Natural killer cell (primary cell): Measurements from ENCODE around the gene PTH1R. TPM values are rescaled to one million over a fixed set of nuclear protein-coding genes. Genes with fewer than 3 reads are reported as not detected.

Source experiments
- ATAC-seq, 3 donors: fragments of 150-1000 bp in 2 of 3; fragments of 200-7000 bp in 1 of 3; cut with Tn5 transposase; 1 replicate in 1 of 3; 2 replicates in 2 of 3; pipeline ENCODE4 v1.10.0; 2021; ENCODE audit warnings: mild to moderate bottlenecking in 2 of 3, moderate library complexity in 2 of 3
- DNase-seq, 2 donors: peaks; one replicate each; pipeline versions ENCODE4 v3.0.0 to v3.0.0-alpha.2; 2013 to 2021; ENCODE audit warnings: mixed read lengths in 1 of 2
- H3K27ac ChIP-seq: one replicate; pipeline ENCODE4 v1.5.1; 2013; ENCODE audit warnings: mild to moderate bottlenecking, low read length
- H3K27me3 ChIP-seq: one replicate; pipeline ENCODE4 v1.6.1; 2013; ENCODE audit warnings: low read length; ENCODE audit not compliant: control insufficient read depth, insufficient read depth
- H3K36me3 ChIP-seq: one replicate; pipeline ENCODE4 v1.6.1; 2013; ENCODE audit warnings: low read length; ENCODE audit not compliant: control insufficient read depth, insufficient read depth
- H3K4me1 ChIP-seq: one replicate; pipeline ENCODE4 v1.6.1; 2013; ENCODE audit warnings: low read length; ENCODE audit not compliant: control insufficient read depth, insufficient read depth
- H3K4me3 ChIP-seq: one replicate; pipeline ENCODE4 v1.5.1; 2013; ENCODE audit warnings: low read length
- H3K9me3 ChIP-seq: one replicate; pipeline ENCODE4 v1.6.1; 2013; ENCODE audit warnings: low read length; ENCODE audit not compliant: control insufficient read depth, insufficient read depth
- H3K27ac Mint-ChIP-seq, 2 donors: one replicate each; pipeline ENCODE4 v1.8.0; 2022; ENCODE audit warnings: mild to moderate bottlenecking in 2 of 2, mixed read lengths in 2 of 2, moderate library complexity in 1 of 2
- H3K27me3 Mint-ChIP-seq, 2 donors: one replicate each; pipeline ENCODE4 v1.8.0; 2022; ENCODE audit warnings: low read depth in 2 of 2, mixed read lengths in 2 of 2
- H3K36me3 Mint-ChIP-seq: one replicate; pipeline ENCODE4 v1.8.0; 2022; ENCODE audit warnings: mixed read lengths
- H3K4me1 Mint-ChIP-seq, 2 donors: one replicate each; pipeline ENCODE4 v1.8.0; 2022; ENCODE audit warnings: mixed read lengths in 2 of 2
- H3K4me3 Mint-ChIP-seq: one replicate; pipeline ENCODE4 v1.8.0; 2022; ENCODE audit warnings: mild to moderate bottlenecking, moderate library complexity, mixed read lengths
- H3K9me3 Mint-ChIP-seq, 2 donors: one replicate each; pipeline ENCODE4 v1.8.0; 2022; ENCODE audit warnings: mixed read lengths in 2 of 2
- WGBS: methylation state at CpG from one replicate; pipeline ENCODE4 v1.1.7; 2013; ENCODE audit warnings: missing lambda C conversion rate; ENCODE audit not compliant: insufficient coverage; 5-methylcytosine and 5-hydroxymethylcytosine counted together
- intact Hi-C: fragments of 100-400 bp; cut with micrococcal nuclease; formaldehyde crosslinking; loops from one replicate; pipeline ENCODE4 v1.14.2; 2022
- total RNA-seq, 4 donors: library from RNA; stranded (reverse); fragments of 120-200 nt in 1 of 4; gene quantifications; one replicate each; pipeline versions ENCODE4 v1.2.3 to v1.2.4, GENCODE V29; 2013 to 2022
- TF ChIP-seq, protein P1 (sequence below): fragments of 200-600 bp; IDR thresholded peaks from one replicate; pipeline ENCODE4 v1.8.0; 2022; ENCODE audit warnings: antibody characterized with exemption

PTH1R gene
- total RNA-seq, 3 donors from 2014 or later (not counting 1 experiment from before 2014, with no cell fraction given), result not detected

DNA sequence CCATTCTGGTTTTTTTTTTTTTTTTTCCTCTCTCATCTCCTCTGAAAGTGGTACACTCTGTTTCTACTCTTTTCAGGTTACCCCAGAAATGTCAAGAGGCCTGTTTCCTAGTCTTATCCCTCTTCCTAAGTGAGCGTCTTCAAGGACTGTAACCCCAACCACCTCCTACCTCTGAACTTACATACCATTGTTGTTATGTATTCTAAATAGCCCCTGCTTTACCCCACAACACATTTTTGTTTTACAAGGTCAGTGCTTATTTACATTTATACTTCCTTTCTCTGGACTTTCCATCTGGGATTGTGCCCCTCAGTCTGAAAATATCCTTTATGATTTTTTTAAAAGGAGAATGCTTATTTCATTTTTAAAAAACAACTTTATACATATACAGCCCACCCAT lies 38.8 kb downstream of the PTH1R start:
- Mint-ChIP-seq H3K9me3 (no peaks in the 10 kb centered on the region), H3K27ac (peak overlapping the region; percentile 12 to 57), H3K4me3 (peak overlapping the region; percentile 22), H3K36me3 (peaks cover 25% of the 10 kb centered on the region), H3K4me1 (peaks cover 33 to 45% of the 10 kb centered on the region in 2 donors), H3K27me3 (no peaks in the 10 kb centered on the region)
- H3K27ac ChIP-seq, result no peak overlapping the region
- H3K4me1 ChIP-seq, result peaks cover 19% of the 10 kb centered on the region
- 100% methylated on average over 1 of the region's 1 CpG for WGBS
- TF ChIP-seq, protein P1, sequence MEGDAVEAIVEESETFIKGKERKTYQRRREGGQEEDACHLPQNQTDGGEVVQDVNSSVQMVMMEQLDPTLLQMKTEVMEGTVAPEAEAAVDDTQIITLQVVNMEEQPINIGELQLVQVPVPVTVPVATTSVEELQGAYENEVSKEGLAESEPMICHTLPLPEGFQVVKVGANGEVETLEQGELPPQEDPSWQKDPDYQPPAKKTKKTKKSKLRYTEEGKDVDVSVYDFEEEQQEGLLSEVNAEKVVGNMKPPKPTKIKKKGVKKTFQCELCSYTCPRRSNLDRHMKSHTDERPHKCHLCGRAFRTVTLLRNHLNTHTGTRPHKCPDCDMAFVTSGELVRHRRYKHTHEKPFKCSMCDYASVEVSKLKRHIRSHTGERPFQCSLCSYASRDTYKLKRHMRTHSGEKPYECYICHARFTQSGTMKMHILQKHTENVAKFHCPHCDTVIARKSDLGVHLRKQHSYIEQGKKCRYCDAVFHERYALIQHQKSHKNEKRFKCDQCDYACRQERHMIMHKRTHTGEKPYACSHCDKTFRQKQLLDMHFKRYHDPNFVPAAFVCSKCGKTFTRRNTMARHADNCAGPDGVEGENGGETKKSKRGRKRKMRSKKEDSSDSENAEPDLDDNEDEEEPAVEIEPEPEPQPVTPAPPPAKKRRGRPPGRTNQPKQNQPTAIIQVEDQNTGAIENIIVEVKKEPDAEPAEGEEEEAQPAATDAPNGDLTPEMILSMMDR, result no peak
- H3K4me3 ChIP-seq, result no peak overlapping the region
- H3K9me3 ChIP-seq, result no peaks in the 10 kb centered on the region
- intact Hi-C loops, result no loop called here
- ATAC-seq (no peak), DNase-seq (no peak)
- no peaks in the 10 kb centered on the region for H3K27me3 ChIP-seq
- H3K36me3 ChIP-seq, result peaks cover 45% of the 10 kb centered on the region

DNA sequence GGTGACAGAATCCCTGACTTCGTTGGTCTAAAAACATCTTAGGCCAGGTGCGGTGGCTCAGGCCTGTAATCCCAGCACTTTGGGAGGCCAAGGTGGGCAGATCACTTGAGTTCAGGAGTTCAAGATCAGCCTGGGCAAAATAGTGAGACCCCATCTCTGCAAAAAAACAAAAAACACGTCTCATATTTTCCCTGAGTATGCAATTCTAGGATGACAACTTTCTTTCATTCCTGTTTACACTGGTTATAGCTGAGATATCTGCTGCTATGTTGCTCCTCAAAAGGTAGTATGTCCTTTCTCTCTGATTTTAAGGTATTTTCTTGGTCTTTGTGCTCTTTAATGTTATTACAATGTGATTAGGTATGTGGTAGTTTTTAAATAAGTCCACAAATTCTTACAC lies 39.3 kb downstream of the PTH1R start:
- intact Hi-C loops, result no loop called here
- peaks cover 33 to 45% of the 10 kb centered on the region in 2 donors for H3K4me1 Mint-ChIP-seq
- Histone ChIP-seq H3K27me3 (no peaks in the 10 kb centered on the region), H3K27ac (no peak overlapping the region), H3K4me1 (peaks cover 19% of the 10 kb centered on the region), H3K9me3 (no peaks in the 10 kb centered on the region), H3K36me3 (peaks cover 50% of the 10 kb centered on the region), H3K4me3 (no peak overlapping the region)
- 92% methylated on average over 3 of the region's 3 CpGs for WGBS
- DNase-seq (no peak), ATAC-seq (no peak)
- no peak overlapping the region for H3K4me3 Mint-ChIP-seq
- H3K9me3 Mint-ChIP-seq, result no peaks in the 10 kb centered on the region
- TF ChIP-seq, protein P1, result no peak
- H3K27ac Mint-ChIP-seq, result peak overlapping the region in 1 of 2 donors; percentile 12
- H3K27me3 Mint-ChIP-seq, result no peaks in the 10 kb centered on the region
- H3K36me3 Mint-ChIP-seq, result peaks cover 25% of the 10 kb centered on the region

DNA sequence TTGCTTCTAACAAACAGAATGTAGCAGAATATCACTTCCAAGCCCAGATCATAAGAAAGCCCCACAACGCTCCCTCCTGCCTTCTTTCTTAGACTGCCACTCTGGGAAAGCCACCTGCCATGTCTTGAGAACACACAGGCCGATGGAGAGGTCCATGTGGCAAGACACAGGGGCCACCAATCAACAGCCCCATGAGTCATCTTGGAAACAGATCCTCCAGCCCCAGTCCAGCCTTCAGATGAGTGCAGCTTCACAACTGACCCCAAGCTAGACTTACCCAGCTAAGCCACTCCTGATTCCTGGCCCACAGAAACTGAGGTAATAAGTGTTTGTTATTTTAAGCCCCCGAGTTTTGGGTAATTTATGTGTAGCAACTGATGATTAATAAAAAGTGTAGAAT lies 39.7 kb downstream of the PTH1R start:
- Mint-ChIP-seq H3K36me3 (peaks cover 25% of the 10 kb centered on the region), H3K27ac (no peak overlapping the region)
- intact Hi-C loops, result no loop called here

More for the DNA sequence above, 39.7 kb downstream of the PTH1R start:
- H3K9me3 Mint-ChIP-seq, result no peaks in the 10 kb centered on the region
- DNase-seq (no peak), ATAC-seq (no peak)
- H3K4me1 Mint-ChIP-seq, result peaks cover 33 to 45% of the 10 kb centered on the region in 2 donors
- Histone ChIP-seq H3K27me3 (no peaks in the 10 kb centered on the region), H3K4me1 (peaks cover 19% of the 10 kb centered on the region), H3K36me3 (peaks cover 54% of the 10 kb centered on the region), H3K9me3 (no peaks in the 10 kb centered on the region), H3K27ac (no peak overlapping the region), H3K4me3 (no peak overlapping the region)
- H3K4me3 Mint-ChIP-seq, result no peak overlapping the region
- 100% methylated on average over 3 of the region's 3 CpGs for whole genome bisulfite sequencing
- TF ChIP-seq, protein P1, result no peak
- H3K27me3 Mint-ChIP-seq, result no peaks in the 10 kb centered on the region
